GM04503 (cell line): ENCODE results near the gene AURKB.
"Not testable (repeated sequence)": the region's sequence is repeated elsewhere in the genome, so short reads cannot be mapped to it uniquely, and the experiment has no call there.

Experiments
- DNase-seq: peaks from one replicate; pipeline ENCODE4 v3.0.0-alpha.2; 2012; ENCODE audit warnings: low read depth

Gene AURKB

GRCh38 chr17:8187517-8188262 lies 22.7 kb downstream of the AURKB start:
- peak; percentile 99 for DNase-seq

GRCh38 chr17:8186787-8187516 lies 23.4 kb downstream of the AURKB start:
- DNase-seq, result peak; percentile 89

- DNase-seq, result no peak
Measured at GRCh38 chr17:8186446-8186786, 24.0 kb downstream of the AURKB start.

- no peak for DNase-seq
Measured at GRCh38 chr17:8185582-8186445, 24.6 kb downstream of the AURKB start.

- DNase-seq, result no peak
Measured at GRCh38 chr17:8176998-8177731, 33.2 kb downstream of the AURKB start.

- DNase-seq, result no peak
Measured at GRCh38 chr17:8176197-8176940, 34.0 kb downstream of the AURKB start, which contains the start of gene TMEM107. Gene TMEM107, minus strand, starts transcription at chr17:8176380. Its CDS starts 94 bp downstream, at chr17:8176286.

- DNase-seq, result no peak
Measured at GRCh38 chr17:8175795-8176196, 34.6 kb downstream of the AURKB start.

- no peak for DNase-seq
Measured at GRCh38 chr17:8173871-8174322, 36.5 kb downstream of the AURKB start.

- DNase-seq, result peak; percentile 93
Measured at GRCh38 chr17:8173056-8173870, 37.1 kb downstream of the AURKB start.

- DNase-seq, result not testable (repeated sequence)
Measured at GRCh38 chr17:8170186-8170585, 40.2 kb downstream of the AURKB start.

GRCh38 chr17:8167526-8167925 lies 42.8 kb downstream of the AURKB start:
- DNase-seq, result no peak

- DNase-seq, result no peak
Measured at GRCh38 chr17:8166731-8167130, 43.6 kb downstream of the AURKB start.

- DNase-seq, result no peak
Measured at GRCh38 chr17:8164815-8165131, 45.6 kb downstream of the AURKB start.

- no peak for DNase-seq
Measured at GRCh38 chr17:8163978-8164814, 46.2 kb downstream of the AURKB start.

- DNase-seq, result no peak
Measured at GRCh38 chr17:8162997-8163977, 47.1 kb downstream of the AURKB start.

GRCh38 chr17:8162233-8162996 lies 48.0 kb downstream of the AURKB start, which contains the start of gene VAMP2:
Gene VAMP2, minus strand, starts transcription at chr17:8162948. Its CDS starts 69 bp downstream, at chr17:8162879.
- no peak for DNase-seq
